Bronchial epithelial cell (primary cell): ENCODE results near the gene RET. TPM values are rescaled to one million over a fixed set of nuclear protein-coding genes. Genes with fewer than 3 reads are reported as not detected.

Source experiments
- DNase-seq: peaks from one replicate; pipeline ENCODE4 v3.0.0-alpha.2; 2010; ENCODE audit warnings: low read depth
- FAIRE-seq: peaks from 2 replicates; lab custom pipeline; 2011; peaks lifted over from hg19 to GRCh38; lab: Jason Lieb, UNC
- H3K27me3 ChIP-seq: 2 replicates; pipeline ENCODE4 v1.5.1; 2011; ENCODE audit warnings: low read length; ENCODE audit not compliant: control insufficient read depth, insufficient read depth
- H3K36me3 ChIP-seq: 2 replicates; pipeline ENCODE4 v1.5.1; 2011; ENCODE audit warnings: low read length; ENCODE audit not compliant: control insufficient read depth, insufficient read depth
- H3K4me3 ChIP-seq: 2 replicates; pipeline ENCODE4 v1.5.1; 2011; ENCODE audit warnings: mild to moderate bottlenecking, low read depth, low read length, control low read depth
- total RNA-seq: library from RNA; depleted of rRNA; stranded (reverse); fragments of >200 nt; gene quantifications from 2 replicates; pipeline ENCODE4 v1.2.1, GENCODE V29; 2014
- TF ChIP-seq, protein P1 (sequence below): IDR thresholded peaks from 2 replicates; pipeline ENCODE4 v1.5.1; 2011; ENCODE audit warnings: mild to moderate bottlenecking, moderate library complexity, low read length, control low read depth, inconsistent platforms; ENCODE audit not compliant: insufficient read depth, severe bottlenecking

RET gene
- total RNA-seq, 1 donor from 2014 or later = 0.53 TPM

DNA sequence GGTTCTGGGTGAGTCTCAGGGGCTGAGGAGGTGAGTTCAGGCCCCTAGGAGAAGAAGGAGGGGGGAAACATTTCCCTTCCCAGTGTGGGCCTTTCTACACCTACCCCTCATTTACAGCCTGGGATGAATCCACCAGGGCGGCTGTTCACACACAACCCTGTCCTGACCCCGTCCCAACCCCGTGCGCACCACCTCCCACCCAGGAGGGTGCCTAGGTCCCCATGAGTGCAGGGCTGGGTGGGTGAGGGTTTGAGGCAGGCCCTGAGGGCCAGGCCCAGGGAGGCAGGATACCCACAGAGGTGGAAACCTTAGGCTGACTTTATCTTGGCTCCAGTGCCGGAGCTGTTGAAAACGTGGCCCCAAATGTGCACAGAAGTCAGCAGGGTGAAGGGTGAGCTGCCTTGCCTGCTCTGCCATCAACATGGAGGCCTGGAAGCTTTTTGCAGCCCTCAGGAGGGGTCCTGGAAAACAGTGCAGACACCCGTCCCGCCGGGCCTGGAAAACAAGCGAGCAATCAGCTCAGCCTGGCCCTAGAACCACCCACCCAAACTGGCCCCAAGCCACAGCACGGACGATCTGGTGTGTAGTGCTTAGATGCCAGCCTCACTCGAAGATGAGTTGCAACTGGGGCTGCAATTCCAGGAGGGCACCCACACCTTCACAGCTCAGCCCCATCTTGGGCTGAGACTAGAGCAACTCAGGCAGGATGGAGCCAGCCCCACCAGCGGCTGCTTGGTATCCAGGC, 9.3 kb upstream of the RET start:
- no peaks in the 10 kb centered on the region for H3K27me3 ChIP-seq
- no peak overlapping the region for H3K4me3 ChIP-seq
- FAIRE-seq = no peak
- no peaks in the 10 kb centered on the region for H3K36me3 ChIP-seq
- TF ChIP-seq, protein P1, sequence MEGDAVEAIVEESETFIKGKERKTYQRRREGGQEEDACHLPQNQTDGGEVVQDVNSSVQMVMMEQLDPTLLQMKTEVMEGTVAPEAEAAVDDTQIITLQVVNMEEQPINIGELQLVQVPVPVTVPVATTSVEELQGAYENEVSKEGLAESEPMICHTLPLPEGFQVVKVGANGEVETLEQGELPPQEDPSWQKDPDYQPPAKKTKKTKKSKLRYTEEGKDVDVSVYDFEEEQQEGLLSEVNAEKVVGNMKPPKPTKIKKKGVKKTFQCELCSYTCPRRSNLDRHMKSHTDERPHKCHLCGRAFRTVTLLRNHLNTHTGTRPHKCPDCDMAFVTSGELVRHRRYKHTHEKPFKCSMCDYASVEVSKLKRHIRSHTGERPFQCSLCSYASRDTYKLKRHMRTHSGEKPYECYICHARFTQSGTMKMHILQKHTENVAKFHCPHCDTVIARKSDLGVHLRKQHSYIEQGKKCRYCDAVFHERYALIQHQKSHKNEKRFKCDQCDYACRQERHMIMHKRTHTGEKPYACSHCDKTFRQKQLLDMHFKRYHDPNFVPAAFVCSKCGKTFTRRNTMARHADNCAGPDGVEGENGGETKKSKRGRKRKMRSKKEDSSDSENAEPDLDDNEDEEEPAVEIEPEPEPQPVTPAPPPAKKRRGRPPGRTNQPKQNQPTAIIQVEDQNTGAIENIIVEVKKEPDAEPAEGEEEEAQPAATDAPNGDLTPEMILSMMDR = no peak
- no peak for DNase-seq

- Histone ChIP-seq H3K36me3 (no peaks in the 10 kb centered on the region), H3K27me3 (no peaks in the 10 kb centered on the region), H3K4me3 (no peak overlapping the region)
- DNase-seq (no peak), FAIRE-seq (no peak)
- TF ChIP-seq, protein P1 = no peak
These were observed 8.8 kb upstream of the RET start for GRCh38 chr10:43068136-43068395.

DNA sequence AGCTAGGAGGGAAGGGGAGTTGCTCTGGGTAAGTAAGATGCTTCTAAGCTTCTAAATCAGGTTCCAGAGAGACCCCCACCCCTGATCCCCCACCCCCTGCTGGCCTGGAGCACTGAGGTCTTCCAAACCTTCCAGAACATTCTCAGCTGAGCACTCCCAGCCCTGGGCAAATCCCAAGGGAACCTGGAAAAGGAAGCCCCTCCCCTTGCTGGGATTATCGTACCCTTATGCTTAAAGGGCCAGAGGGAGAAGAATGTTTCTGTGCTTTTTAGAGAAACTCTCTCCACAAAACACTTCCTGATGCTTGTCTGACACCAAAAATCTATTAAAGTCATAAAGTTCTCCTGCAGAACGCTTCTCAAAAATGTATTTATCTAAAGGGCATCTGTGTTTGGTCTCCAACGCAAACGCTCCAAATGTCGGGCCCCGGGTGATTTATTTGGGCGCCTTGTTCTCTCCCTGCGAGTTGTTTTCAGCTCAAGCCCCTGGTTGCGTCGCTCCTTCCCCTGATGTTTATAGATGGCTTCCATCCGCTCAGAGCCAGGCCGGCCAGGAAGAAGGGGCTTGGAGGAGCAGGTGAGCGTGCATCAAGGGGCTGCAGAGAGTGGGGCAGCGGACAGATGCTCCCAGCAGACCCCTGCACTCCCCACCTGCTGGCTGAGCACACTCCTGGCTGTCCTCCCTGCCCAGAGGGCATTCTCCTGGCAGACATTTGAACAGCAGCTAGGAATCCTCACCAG, 8.2 kb upstream of the RET start:
- no peaks in the 10 kb centered on the region for H3K36me3 ChIP-seq
- no peaks in the 10 kb centered on the region for H3K27me3 ChIP-seq
- DNase-seq (no peak), FAIRE-seq (no peak)
- TF ChIP-seq, protein P1 = no peak
- H3K4me3 ChIP-seq = no peak overlapping the region

DNA sequence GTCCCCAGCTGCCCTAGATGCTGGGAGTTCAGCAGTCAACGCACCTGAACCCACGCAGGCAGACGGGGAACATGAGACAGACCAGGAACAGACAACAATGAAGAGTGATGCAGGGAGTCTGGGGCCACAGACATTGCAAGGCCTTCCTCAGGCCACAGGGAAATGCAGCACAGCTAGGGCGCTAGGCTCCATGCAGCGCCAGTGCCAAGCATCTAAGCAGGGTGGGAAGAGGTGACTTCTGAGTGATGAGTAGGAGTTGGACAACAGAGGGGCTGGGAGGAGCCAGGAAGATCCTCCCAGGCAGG, 7.7 kb upstream of the RET start:
- Histone ChIP-seq H3K27me3 (no peaks in the 10 kb centered on the region), H3K36me3 (no peaks in the 10 kb centered on the region), H3K4me3 (no peak overlapping the region)
- TF ChIP-seq, protein P1 = no peak
- FAIRE-seq (no peak), DNase-seq (no peak)

- H3K27me3 ChIP-seq = no peaks in the 10 kb centered on the region
- no peaks in the 10 kb centered on the region for H3K36me3 ChIP-seq
- no peak for FAIRE-seq
- H3K4me3 ChIP-seq = no peak overlapping the region
- TF ChIP-seq, protein P1 = no peak
- no peak for DNase-seq
These were observed 7.3 kb upstream of the RET start for GRCh38 chr10:43069579-43069978.
